GM19328 (cell line): ENCODE data around the gene MCF2L.

Experiments
- ATAC-seq: cut with Tn5 transposase; IDR thresholded peaks from one replicate; pipeline ENCODE4 v1.9.1; 2021; ENCODE audit warnings: mild to moderate bottlenecking, moderate library complexity; ENCODE audit not compliant: unreplicated experiment

Gene MCF2L

DNA sequence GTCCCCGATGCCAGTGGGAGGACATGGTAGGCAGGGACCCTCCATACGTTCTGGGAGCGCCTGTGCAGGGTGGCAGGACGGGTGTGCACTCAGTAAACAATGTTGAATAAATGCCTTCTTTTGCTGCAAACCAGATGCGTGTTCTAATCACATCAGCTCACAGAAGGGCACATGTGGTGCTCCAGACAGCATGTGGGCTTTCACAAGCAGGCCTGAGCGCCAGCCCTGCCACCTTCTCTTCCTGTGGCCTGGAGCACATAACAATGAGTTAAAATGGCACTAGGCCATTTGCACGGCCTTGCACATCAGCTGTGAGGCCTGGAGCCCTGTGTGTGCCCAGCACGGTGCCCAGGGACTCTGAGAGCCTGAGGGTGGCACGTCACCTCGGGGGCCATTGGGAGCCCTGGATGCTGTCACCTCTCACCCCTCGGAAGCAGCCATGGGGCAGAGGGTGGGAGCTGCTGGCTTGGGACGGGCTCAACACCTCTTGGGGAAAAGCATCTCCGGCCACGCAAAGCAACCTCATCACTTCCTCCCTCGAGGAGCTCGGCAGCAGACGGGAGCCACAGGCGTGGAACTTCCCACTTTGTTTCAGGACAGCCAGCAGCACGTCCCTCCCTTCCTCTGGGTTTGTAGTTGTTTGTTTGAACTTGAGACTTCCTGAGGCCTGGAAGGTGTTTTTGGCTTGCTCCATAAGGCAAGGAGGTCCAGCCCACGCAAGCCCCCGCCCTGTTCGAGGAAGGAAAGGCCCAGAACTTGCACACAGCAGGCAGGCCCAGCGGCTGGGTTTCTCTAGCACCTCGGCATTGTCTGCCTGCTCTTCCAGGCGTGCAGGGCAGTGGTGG, 9.8 kb downstream of the MCF2L start:
- no peak for ATAC-seq

DNA sequence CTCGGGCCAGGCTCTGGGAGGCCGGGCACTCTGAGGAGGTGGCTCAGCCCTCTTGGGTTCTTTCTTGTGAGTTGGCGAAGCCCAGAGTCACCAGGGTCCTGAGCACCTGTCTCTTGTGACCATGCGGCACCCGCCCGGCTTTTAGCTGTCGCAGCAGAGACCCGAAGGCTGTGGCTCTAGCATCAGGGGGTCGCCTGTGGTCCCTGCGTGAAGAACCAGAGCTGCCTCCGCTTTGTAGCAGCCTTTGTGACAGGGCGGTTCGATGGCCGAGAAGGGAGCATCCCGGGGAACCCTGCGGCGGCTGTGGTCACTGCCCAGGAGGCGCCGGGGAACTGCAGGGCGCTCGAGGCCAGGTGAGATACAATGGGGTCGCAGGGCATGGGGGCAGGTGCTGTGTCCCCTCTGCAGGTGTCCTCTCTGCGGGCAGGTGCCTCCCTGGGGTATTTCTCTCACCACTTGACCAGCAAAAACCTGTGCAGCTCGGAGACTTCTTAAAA, 10.4 kb downstream of the MCF2L start:
- ATAC-seq: no peak

DNA sequence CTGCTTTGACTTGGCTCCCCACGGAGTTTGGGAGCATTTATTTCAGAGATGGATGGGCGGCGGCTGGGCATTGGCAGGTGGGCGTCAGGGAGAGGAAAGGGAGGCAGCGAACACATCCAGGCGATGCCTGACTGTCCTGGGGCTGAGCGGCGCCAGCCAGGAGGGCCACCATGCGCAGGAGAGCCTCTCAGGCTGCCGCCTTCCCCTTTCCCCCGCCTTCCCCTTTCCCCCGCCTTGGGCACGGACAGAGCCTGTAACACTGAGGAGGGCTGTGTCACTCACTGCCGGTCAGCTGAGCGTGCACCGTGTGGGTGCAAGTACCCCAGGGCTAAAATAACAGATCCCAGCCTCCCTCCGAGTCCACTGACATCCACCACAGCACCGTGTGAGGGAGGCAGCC, 11.4 kb downstream of the MCF2L start:
- no peak for ATAC-seq

DNA sequence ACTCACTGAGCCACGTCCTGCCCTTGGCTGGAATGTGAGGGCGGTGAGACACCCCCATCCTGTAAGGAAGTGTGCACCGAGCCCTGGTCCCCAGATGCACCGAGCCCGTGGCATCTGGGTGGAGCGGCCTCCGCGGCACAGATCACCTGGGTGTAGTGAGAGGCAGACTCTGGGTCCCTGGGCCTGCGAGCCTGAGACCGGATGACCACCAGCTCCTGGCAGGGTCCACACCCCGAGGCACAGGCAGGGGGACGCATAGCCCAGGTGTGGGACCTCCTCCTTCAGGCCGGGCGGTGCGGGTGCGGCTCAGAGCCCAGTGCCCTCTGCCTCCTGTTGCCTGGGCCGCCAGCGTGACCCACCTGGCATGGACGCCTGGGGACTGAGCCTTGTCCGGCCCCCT, 12.4 kb downstream of the MCF2L start:
- no peak for ATAC-seq

DNA sequence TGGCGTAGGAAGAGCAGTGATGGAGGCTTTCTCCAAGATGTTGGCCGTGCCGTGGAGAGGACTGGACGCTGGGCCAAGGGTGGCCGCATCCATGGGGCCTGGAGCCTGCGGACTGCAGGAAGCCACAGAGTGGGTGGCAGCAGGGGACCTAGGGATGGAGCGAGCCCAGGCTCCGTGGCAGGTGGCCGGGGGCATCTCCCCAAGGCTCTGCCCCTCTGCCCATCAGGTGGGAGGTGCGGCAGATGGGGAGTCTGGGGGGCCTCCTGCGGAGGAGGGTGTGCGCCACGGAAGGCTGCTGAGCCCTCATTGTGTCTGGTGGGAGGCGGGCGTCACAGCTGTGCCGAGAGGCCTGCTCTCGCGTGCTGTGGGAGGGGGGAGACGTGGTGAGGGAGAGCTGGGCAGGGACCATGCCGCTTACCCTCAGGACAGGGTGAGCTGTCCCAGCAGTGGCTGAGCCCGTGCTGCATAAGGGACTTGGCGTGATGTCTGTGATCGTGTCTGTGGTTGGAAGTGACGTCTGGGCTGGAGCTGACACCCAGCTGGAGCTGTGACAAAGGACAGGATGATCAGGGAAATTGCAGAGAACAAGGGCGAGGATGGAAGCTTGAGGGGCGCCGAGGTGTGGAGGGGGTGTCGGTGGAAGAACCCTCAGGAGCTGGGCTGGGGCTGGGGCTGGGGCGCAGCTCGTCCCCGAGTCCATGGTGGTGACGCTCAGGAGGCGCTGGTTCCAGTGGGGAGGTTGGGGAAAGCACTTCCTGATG, 13.4 kb downstream of the MCF2L start:
- no peak for ATAC-seq

DNA sequence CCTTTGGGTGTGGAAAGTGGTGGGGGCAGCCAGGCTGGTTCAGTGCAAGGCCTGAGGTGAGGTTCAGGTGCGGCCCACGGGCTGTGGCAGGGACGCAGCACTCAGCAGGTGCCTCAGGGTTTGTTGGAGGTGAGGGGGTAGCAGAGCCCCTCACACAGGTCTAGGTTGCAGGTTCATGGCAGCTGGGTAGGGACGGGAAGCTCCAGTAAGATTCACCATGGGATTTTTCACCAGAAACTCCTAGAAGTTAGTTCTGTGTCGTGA, 14.0 kb downstream of the MCF2L start:
- no peak for ATAC-seq

DNA sequence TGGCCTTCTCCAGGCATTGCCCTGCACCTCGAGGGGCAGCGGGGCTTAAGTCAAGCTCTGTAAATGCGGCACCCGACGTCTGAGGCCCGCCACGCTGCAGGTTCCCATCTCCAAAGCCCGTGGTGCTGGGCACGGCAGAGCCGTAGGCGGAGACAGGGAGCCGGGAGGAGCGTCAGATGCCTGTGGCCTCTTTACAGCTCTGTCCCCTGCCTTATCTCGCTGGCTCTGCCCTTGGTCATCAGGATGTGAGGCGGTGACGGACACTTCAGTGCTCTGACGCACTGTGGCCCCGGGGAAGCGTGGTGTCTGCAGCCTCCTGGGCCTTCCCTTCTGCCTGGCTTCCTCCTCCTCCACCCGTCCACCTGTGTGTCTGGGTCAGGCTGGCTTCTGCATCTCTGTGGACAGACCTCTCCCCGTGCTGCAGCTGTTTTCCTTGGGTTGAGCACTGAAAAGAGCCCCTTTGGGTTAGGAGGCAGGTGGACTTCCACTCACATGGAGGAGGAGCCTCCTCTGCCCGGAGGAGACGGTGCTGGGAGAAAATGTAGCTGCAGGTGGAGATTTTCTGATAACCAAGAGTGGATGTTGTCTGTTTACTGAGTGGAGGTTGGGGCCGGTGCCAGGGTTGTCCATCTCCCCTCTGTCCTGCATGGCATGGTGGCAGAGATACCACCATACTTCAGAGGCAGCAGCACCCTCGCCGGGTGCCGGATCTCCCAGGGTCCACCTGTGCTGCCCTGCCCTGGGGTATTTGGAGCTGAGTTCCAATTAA, 14.6 kb downstream of the MCF2L start:
- ATAC-seq: no peak

DNA sequence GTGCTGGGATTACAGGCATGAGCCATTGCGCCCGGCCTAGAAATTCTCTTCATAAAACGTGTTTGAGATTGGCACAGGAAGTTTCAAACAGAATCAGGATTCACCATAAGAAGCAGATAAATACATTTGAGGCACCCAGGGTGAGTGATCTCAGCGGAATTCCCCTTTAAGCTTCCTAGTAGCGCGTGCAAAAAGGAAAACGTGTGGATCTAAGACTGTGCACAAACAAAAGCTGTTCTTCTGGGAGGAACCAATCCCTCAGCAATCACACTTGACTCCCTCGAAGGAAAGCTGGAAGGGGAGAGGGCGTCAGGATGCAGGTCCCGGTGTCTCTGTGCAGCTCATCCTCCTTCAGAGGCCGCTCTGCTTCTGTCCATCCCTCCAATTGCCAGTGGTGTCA, 15.5 kb downstream of the MCF2L start:
- no peak for ATAC-seq

DNA sequence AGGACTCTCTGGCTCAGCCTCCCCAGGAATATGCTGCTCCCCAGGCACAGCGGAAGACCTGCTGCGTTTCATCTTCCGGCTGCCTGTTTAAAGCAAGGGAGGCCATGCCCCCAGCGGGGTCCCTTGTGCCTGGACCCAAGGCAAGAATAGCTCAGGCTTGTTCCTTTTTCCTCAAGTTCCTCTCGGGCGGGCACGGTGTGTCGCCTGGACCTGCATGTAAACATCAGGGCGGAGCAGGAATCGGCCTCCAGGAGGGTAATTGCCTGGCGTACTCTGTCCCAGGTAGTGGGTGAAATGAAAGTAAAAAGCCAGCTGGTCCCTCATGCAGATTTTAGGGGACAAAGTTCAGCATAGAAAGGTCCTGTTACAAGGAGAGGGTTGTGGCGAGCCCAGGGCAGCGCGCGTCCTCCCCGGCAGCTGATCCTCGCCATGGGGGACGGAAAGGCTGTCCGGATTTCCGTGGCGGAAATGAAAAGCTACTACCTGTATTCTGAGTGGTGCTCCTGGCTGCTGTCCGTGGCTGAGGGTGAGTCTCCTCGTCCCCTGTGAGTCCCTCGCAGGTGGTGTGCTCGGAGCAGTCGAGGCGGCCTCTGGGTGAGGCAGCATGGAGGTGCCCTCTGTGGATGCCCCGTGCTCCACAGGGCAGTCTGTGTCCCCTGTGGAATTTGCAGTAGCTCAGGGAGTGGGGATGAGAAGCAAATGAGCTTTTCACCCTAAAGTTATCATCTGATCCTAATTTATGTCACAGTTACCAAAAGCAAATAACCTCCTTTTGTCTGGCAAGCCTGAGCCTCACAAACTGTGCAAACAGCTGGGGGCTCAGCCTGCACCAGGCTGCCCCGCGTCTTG, 16.2 kb downstream of the MCF2L start:
- no peak for ATAC-seq

DNA sequence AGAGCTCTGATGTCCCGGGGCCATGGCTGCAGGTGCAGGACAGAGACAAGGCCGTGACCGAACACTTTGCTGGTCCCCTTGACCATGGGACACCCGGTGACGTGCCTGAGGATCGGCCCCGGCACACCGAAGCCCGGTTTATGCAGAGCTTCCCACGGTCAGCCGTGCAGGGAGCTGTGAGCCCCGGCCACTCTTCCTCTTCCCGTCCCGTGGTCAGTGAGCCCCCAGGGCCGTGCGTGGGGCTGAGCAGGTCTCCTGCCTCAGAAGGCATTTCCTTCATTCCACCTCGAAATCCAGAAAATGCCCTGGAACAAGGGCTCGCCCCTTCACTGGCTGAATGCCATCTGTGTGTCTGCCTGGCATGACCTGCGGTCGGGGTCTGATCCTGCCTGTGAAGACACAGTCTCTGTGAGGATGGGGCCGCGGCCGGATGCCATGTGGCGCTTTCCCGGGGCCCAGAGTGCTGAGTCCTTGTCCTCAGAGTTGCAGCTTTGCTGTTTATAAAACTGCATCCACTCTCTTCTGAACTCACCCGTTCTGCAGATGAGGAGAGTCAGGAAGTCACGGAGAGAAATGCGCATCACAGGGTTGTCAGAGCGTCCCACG, 16.9 kb downstream of the MCF2L start:
- no peak for ATAC-seq

DNA sequence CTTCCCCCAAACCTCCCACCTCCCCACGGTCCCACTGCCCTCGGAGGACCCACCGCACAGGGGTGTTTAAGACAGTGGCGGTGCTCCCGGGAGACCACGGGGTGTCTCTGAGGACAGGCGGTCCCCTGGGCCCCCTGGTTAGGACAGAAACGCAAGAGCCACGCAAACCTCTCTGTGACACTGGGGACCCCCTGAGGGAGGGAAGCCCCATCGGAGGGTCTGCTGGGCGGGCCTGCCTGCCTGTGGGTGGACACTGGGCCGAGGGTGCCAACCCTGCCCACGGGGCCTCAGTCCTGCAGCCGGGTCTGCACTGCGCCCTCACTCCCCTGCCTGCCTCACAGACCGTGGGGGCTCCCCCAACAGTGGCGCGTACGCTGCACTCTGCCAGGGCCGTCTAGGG, 17.5 kb downstream of the MCF2L start:
- ATAC-seq: no peak

DNA sequence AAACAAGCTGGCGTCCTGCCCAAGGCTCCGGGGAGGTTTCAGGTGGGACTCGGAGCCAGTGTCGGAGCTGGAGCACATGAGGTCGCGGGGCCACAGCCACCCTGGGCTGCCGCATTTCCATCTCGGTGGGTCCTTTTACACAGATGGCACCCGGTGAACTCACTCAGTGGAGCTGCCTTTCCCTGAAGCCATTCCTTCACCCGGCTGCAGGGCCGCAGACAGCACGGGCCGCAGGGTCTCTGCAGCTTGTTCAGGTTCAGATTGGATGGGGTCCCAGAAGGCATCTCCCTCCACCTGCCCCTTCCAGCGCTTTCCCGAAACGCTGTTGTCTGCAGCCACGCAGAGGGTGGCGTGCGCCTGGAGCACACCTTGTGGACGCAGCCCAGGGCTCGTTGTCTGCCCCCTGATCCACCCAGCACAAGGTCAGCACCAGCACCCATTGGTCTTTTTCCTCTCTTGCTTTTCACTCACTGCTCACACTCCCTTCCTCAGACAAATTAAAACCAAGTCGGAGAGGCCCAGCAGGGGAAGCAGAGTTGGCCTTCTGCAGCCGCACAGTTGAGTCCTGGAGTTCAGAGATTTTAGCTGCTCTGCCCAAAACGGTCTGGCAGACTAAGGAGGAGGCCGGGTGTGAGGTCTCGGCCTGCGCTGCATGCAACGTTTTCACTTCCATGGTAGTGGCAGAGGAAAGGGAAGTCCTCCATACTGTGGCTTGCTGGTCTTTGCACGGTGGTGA, 18.1 kb downstream of the MCF2L start:
- no peak for ATAC-seq

DNA sequence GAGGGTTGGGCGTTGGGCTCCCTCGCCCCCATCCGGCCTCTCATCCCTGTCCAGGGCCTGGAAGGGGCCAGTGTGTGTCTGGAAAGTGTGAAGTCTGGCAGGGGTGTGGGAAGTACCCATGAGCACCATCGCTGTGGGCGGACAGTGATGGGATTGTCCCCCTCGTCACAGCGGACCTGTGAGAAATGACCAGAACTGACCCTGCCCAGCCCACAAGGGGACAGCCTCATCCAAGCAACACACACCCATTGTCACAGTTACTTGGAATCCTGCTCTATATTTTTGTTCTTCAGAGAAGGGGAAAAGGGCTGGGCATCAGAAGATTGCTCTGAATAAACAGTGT, 18.6 kb downstream of the MCF2L start:
- no peak for ATAC-seq

DNA sequence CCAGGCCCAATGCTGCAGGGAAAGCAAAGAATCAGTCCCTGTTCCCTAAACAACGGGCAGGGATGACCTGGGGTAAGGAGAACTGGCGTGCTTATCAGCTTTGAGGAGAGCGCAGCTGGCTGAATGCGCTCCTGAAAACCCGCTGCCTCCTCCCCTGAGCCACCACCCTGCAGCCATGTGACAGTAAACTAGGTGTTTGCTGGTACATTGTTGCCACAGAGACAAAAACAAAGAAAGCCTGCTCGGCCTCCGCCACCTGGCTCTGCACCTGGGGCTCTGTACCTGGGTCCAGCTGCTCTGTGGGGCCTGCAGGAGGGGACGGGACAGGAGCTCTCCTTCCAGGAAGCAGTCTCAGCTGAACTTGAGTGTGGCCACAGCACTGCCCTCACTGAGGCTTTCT, 21.8 kb downstream of the MCF2L start:
- no peak for ATAC-seq

DNA sequence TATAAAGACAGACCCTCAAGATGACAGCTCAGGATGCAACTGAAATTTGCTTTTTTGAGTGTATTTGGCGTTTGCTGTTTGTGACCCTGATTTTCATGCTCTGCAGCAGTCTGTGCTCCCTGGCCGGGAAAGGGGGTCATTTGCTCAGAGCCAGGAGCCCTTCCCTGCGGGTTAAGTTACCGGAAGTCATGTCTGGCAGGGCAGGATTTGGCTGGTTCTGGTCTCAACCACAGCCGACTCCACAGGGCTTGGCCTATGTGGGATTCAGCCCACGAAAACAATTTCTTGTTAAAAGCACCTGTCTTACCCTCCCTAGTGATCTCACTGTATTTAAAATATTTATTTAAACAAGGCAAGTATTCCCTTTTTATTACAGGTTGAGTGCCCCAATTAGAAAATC, 22.6 kb downstream of the MCF2L start:
- ATAC-seq: no peak

DNA sequence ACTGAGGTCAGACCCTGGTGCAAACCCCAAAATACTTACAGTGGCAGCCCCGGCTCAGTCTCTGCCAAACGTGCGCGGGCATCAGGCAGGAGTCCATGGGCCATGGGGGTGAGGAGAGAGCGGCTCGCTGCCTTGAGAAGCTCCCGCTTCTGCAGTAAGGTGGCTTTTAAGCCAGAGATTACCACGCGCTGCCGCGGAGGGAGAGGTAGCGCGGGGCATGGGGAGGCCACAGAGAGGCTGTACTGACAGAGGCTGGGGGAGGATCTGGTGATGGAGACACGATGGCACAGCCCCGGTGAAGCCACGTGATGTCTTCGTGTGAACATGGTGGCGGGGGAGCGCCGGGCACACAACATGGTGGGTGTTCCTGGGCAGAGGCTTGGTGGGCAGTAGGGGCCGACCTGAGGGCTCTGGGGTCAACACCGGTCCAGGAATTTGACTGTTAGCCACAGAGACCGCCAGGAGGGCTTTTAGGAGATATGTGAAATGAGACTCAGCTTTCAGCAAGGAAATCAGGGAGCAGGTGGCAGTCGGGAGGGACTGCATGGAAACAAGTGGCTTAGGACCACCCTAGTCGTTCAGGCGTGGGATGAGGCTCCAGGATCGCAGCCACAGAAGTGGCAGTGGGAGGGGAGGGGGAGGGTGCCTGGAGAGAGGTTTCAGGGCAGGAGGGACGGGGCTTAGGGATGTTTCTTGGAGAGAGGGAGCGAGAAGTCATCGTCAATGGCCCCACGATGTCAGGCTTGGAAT, 24.1 kb downstream of the MCF2L start:
- no peak for ATAC-seq

DNA sequence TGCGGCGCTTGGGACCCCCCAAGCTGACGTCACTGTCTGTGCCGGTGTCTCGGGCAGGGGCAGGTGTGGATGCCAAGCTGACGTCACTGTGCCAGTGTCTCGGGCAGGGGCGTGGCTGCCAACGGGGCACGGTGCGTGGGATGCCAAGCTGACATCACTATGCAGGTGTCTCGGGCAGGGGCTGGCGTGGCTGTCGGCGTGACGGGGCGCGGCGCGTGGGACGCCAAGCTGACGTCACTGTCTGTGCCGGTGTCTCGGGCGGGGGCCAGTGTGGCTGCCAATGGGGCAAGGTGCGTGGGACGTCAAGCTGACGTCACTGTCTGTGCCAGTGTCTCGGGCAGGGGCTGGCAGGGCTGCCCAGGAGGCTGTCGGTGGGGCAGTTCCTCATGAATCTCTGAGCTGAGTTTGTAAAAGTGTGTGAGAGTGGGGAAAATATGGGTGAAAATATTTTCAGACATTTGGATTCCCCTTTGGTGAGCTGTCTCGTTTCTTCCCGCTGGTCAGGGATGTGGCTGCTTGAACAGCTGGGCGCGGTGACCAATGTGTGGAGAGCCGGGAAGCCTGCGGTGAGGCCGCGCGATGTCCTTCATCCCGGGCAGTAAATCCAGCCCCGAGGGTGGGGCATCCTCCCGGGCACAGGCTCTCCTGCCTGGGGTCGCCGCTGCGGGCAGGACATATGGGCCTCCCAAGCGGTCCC, 25.2 kb downstream of the MCF2L start:
- no peak for ATAC-seq

DNA sequence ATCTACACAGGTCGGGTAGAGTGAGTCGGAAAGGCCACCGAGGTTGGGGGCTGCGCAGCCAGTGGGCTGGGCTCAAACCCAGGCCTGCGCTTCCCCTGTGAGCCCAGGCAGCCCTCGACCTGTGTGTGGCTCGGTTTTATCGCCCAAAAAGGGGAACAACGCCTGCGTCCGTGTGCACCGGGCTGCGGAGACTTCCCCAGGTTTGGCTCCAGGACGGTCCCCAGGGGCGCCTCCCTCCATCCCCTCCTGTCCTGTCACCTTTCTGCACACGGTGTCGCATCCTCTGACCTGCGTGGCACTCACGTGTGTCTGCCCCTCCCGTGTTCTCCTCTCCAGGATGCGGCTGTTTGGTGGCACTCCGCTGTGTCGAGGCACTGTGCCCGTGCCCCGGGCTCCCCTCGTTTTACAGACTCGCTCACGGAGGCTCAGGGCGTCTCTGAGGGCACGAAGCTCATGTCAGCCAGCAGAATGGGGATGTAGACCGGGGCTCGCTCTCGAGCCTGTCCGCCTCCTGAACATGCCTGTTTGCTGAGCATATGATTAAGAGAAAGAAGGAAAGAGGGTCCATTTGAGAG, 25.9 kb downstream of the MCF2L start:
- no peak for ATAC-seq
